Liver (tissue), 9 donors: Measurements from ENCODE around the gene STPG4. TPM values are rescaled to one million over a fixed set of nuclear protein-coding genes. Genes with fewer than 3 reads are reported as not detected.

Experiments used
- DNase-seq: peaks from one replicate; pipeline ENCODE4 v3.0.0-alpha.2; 2017; ENCODE audit warnings: low spot score
- H3K27ac ChIP-seq, 2 donors: one replicate each; pipeline ENCODE4 v1.7.0; 2013; ENCODE audit warnings: inconsistent platforms in 2 of 2, low read length in 2 of 2, control low read depth in 1 of 2, low read depth in 1 of 2, mild to moderate bottlenecking in 1 of 2
- H3K27me3 ChIP-seq, 4 donors: one replicate each; pipeline versions ENCODE4 v1.6.1 to v1.7.0; 2013; ENCODE audit warnings: low read length in 3 of 4, inconsistent platforms in 1 of 4, mild to moderate bottlenecking in 1 of 4, moderate library complexity in 1 of 4; ENCODE audit not compliant: control insufficient read depth in 4 of 4, insufficient read depth in 4 of 4
- H3K36me3 ChIP-seq, 4 donors: one replicate each; pipeline versions ENCODE4 v1.6.1 to v1.7.0; 2013; ENCODE audit warnings: low read length in 3 of 4, mild to moderate bottlenecking in 3 of 4, low read depth in 1 of 4, moderate library complexity in 1 of 4; ENCODE audit not compliant: control insufficient read depth in 4 of 4, insufficient read depth in 3 of 4
- H3K4me1 ChIP-seq, 4 donors: one replicate each; pipeline versions ENCODE4 v1.6.1 to v1.7.0; 2013; ENCODE audit warnings: low read length in 3 of 4, mild to moderate bottlenecking in 3 of 4, moderate library complexity in 1 of 4; ENCODE audit not compliant: control insufficient read depth in 4 of 4, insufficient read depth in 4 of 4
- H3K4me3 ChIP-seq, 3 donors: one replicate each; pipeline versions ENCODE4 v1.6.1 to v1.7.0; 2013; ENCODE audit warnings: low read length in 3 of 3, control low read depth in 1 of 3, low read depth in 1 of 3, mild to moderate bottlenecking in 1 of 3
- H3K9ac ChIP-seq, 2 donors: one replicate each; pipeline ENCODE4 v1.7.0; 2013; ENCODE audit warnings: low read length in 2 of 2, mild to moderate bottlenecking in 2 of 2, moderate library complexity in 2 of 2, control low read depth in 1 of 2, low read depth in 1 of 2
- H3K9me3 ChIP-seq, 4 donors: one replicate each; pipeline versions ENCODE4 v1.6.1 to v1.7.0; 2013; ENCODE audit warnings: low read length in 3 of 4; ENCODE audit not compliant: control insufficient read depth in 4 of 4
- EGR1 ChIP-seq, 2 donors: IDR thresholded peaks; 2 replicates each; pipeline ENCODE4 v1.6.1; 2016 to 2018; ENCODE audit warnings: antibody characterized with exemption in 2 of 2, low read depth in 2 of 2
- FOXA1 ChIP-seq: IDR thresholded peaks from 2 replicates; pipeline ENCODE4 v1.6.1; 2016; ENCODE audit warnings: antibody characterized with exemption
- GABPA ChIP-seq, 2 donors: IDR thresholded peaks in 1 of 2; conservative IDR thresholded peaks in 1 of 2; 2 replicates each; pipeline ENCODE4 v1.6.1; 2016; ENCODE audit warnings: antibody characterized with exemption in 2 of 2, mild to moderate bottlenecking in 1 of 2, moderate library complexity in 1 of 2
- HNF4A ChIP-seq, 2 donors: conservative IDR thresholded peaks; 2 replicates each; pipeline ENCODE4 v1.6.1; 2016; ENCODE audit warnings: antibody characterized with exemption in 2 of 2, mild to moderate bottlenecking in 2 of 2
- HNF4G ChIP-seq: IDR thresholded peaks from 2 replicates; pipeline ENCODE4 v1.6.1; 2016; ENCODE audit warnings: antibody characterized with exemption
- JUND ChIP-seq, 2 donors: IDR thresholded peaks; 2 replicates each; pipeline ENCODE4 v1.6.1; 2016; ENCODE audit warnings: antibody characterized with exemption in 2 of 2
- NR2F2 ChIP-seq: IDR thresholded peaks from 2 replicates; pipeline ENCODE4 v1.6.1; 2016; ENCODE audit warnings: antibody characterized with exemption
- RAD21 ChIP-seq, 2 donors: IDR thresholded peaks; 2 replicates each; pipeline ENCODE4 v1.6.1; 2016; ENCODE audit warnings: antibody characterized with exemption in 2 of 2, mild to moderate bottlenecking in 2 of 2
- RXRA ChIP-seq, 2 donors: IDR thresholded peaks; 2 replicates each; pipeline ENCODE4 v1.6.1; 2017 to 2018; ENCODE audit warnings: antibody characterized with exemption in 2 of 2, mild to moderate bottlenecking in 1 of 2
- SP1 ChIP-seq: IDR thresholded peaks from 2 replicates; pipeline ENCODE4 v1.6.1; 2018; ENCODE audit warnings: antibody characterized with exemption, mild to moderate bottlenecking
- TAF1 ChIP-seq: conservative IDR thresholded peaks from 2 replicates; pipeline ENCODE4 v1.6.1; 2016; ENCODE audit warnings: antibody characterized with exemption, mild to moderate bottlenecking
- YY1 ChIP-seq: IDR thresholded peaks from 2 replicates; pipeline ENCODE4 v1.6.1; 2016; ENCODE audit warnings: antibody characterized with exemption, mild to moderate bottlenecking
- WGBS: extraction: QIAGEN DNeasy Blood & Tissue Kit; methylation state at CpG from one replicate; pipeline ENCODE4 v1.1.7; 2013; 5-methylcytosine and 5-hydroxymethylcytosine counted together
- polyA plus RNA-seq, 2 donors: library from polyadenylated mRNA; stranded (reverse) in 1 of 2; unstranded in 1 of 2; fragments of 200-250 nt in 1 of 2; fragments of >200 nt in 1 of 2; fragmentation: Nextera tagmentation in 1 of 2; extraction: Ambion mirVana in 1 of 2; gene quantifications; one replicate each; pipeline versions ENCODE4 v1.2.1 to v1.2.3, GENCODE V29; 2013 to 2015
- total RNA-seq, 2 donors: library from RNA; depleted of rRNA; stranded (reverse); fragments of >200 nt; gene quantifications; one replicate each; pipeline ENCODE4 v1.2.3, GENCODE V29; 2014
- TF ChIP-seq, protein P1 (sequence below): fragments of 150-350 bp; IDR thresholded peaks from 2 replicates; pipeline ENCODE4 v1.5.1; 2017; ENCODE audit warnings: improper control_type of control experiment, low read depth, low read length; ENCODE audit not compliant: missing input control
- TF ChIP-seq, protein P2 (sequence below): IDR thresholded peaks from 2 replicates; pipeline ENCODE4 v1.6.1; 2016; ENCODE audit warnings: antibody characterized with exemption
- TF ChIP-seq, protein P3 (sequence below): IDR thresholded peaks from 2 replicates; pipeline ENCODE4 v1.6.1; 2016; ENCODE audit warnings: antibody characterized with exemption
- donor health status: healthy.
- donor health status: healthy.
- donor health status: healthy.
- donor health status: healthy.
- donor health status: healthy.

Gene STPG4, protein sequence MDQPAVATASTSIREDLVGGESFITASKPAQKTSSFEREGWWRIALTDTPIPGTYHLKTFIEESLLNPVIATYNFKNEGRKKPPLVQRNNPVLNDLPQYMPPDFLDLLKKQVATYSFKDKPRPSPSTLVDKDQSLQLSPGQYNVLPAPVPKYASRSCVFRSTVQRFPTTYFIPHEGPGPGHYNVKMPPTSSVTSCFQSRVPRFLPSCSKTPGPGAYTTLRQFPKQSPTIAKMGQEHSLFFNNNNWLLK
- under 1 TPM in 1 of 2 donors, not detected in 1; 0.25 TPM for total RNA-seq
- polyA plus RNA-seq = not detected

DNA sequence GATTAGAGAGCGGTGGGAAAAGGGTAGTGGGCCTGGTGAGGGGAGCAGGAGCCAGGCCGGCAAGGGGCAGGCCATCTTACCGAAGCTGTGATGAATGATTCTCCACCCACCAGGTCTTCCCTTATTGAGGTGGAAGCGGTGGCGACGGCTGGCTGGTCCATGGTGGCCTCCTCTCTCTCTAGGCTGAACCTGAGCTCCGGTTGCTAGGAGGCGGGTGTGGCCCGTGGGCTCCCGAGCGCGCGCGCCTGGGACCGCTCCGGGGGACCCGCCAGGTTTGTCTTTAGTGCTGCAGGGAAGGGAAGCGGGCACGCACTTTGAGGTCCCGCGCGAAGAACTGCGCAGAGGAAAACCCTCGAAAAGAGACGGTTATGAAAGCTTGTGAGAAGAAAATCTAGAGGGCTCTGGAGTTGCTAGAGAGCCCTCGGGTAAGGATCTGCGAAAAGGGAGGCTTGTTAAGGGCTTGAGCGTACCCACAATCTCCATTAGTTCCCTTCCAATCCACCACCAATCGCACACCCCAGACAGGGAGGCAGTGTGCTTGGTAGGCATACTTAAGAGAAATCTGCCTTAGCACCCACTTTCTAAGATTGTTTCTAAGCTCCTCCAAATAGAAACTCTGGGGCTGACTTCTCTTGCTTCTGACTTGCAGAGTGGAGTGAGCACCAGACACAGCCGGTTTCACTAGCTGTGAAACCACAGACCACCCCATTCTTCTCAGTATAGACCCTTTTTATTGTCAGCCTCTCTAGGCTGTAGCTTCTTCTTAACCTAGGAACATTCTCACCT is at the start of gene STPG4:
STPG4 (minus strand) TSS at position 218 of the 786 bp plus-strand sequence; CDS start at position 161, 57 bp downstream.
- H3K36me3 ChIP-seq = peaks cover 0 to 15% (median 8%) of the 10 kb centered on the region in 4 donors
- peaks cover 3 to 8% (median 5%) of the 10 kb centered on the region in 4 donors for H3K4me1 ChIP-seq
- 93% methylated on average over 30 of the region's 30 CpGs for WGBS
- no peak for DNase-seq
- no peak within 1 kb of the TSS for H3K9ac ChIP-seq
- no peak within 1 kb of the TSS for H3K27ac ChIP-seq
- no peaks in the 10 kb centered on the region for H3K27me3 ChIP-seq
- no peaks in the 10 kb centered on the region for H3K9me3 ChIP-seq
- TF ChIP-seq RXRA (IDR thresholded peaks at IDR 0.05) (no peak), NR2F2 (no peak), YY1 (no peak), GABPA (IDR thresholded peaks at IDR 0.05 in 1 of 2, conservative IDR thresholded peaks at IDR 0.05 in 1 of 2) (no peak), FOXA1 (no peak), RAD21 (IDR thresholded peaks at IDR 0.05) (no peak), SP1 (no peak), EGR1 (IDR thresholded peaks at IDR 0.05; ENCODE audit: low read depth in 2 of 2) (no peak), TAF1 (no peak), HNF4G (no peak)
- TF ChIP-seq, protein P1, sequence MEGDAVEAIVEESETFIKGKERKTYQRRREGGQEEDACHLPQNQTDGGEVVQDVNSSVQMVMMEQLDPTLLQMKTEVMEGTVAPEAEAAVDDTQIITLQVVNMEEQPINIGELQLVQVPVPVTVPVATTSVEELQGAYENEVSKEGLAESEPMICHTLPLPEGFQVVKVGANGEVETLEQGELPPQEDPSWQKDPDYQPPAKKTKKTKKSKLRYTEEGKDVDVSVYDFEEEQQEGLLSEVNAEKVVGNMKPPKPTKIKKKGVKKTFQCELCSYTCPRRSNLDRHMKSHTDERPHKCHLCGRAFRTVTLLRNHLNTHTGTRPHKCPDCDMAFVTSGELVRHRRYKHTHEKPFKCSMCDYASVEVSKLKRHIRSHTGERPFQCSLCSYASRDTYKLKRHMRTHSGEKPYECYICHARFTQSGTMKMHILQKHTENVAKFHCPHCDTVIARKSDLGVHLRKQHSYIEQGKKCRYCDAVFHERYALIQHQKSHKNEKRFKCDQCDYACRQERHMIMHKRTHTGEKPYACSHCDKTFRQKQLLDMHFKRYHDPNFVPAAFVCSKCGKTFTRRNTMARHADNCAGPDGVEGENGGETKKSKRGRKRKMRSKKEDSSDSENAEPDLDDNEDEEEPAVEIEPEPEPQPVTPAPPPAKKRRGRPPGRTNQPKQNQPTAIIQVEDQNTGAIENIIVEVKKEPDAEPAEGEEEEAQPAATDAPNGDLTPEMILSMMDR = no peak
- TF ChIP-seq, protein P2, sequence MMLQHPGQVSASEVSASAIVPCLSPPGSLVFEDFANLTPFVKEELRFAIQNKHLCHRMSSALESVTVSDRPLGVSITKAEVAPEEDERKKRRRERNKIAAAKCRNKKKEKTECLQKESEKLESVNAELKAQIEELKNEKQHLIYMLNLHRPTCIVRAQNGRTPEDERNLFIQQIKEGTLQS = no peak
- TF ChIP-seq, protein P3, sequence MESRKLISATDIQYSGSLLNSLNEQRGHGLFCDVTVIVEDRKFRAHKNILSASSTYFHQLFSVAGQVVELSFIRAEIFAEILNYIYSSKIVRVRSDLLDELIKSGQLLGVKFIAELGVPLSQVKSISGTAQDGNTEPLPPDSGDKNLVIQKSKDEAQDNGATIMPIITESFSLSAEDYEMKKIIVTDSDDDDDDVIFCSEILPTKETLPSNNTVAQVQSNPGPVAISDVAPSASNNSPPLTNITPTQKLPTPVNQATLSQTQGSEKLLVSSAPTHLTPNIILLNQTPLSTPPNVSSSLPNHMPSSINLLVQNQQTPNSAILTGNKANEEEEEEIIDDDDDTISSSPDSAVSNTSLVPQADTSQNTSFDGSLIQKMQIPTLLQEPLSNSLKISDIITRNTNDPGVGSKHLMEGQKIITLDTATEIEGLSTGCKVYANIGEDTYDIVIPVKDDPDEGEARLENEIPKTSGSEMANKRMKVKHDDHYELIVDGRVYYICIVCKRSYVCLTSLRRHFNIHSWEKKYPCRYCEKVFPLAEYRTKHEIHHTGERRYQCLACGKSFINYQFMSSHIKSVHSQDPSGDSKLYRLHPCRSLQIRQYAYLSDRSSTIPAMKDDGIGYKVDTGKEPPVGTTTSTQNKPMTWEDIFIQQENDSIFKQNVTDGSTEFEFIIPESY = no peak
- H3K4me3 ChIP-seq = no peak within 1 kb of the TSS

DNA sequence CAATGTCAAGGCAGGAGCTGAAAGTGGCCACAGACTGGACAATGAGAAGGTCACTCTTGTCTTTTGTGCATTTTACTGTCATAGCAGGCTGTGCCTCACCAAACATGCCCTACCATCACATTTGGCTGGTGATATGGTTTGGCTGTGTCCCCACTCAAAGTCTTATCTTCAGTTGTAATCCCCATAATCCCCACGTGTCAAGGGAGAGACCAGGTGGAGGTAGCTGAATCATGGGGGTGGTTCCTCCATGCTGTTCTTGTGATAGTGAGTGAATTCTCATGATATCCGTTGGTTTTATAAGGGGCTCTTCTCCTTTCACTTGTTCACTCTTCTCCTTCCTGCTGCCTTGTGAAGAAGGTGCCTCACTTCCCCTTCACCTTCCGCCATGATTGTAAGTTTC is 49.6 kb upstream of the STPG4 start:
- Histone ChIP-seq H3K27ac (no peak overlapping the region), H3K27me3 (no peaks in the 10 kb centered on the region), H3K36me3 (no peaks in the 10 kb centered on the region), H3K4me1 (peaks cover 0 to 4% (median 0%) of the 10 kb centered on the region in 4 donors), H3K9ac (no peak overlapping the region), H3K9me3 (no peaks in the 10 kb centered on the region), H3K4me3 (no peak overlapping the region)
- 86% methylated on average over 3 of the region's 3 CpGs for WGBS
- DNase-seq = no peak
- TF ChIP-seq, protein P1 = no peak
- no peak for TF ChIP-seq YY1
- no peak for TF ChIP-seq HNF4A (conservative IDR thresholded peaks at IDR 0.05)
- no peak for TF ChIP-seq NR2F2
- no peak for TF ChIP-seq JUND (IDR thresholded peaks at IDR 0.05)
- TF ChIP-seq GABPA (IDR thresholded peaks at IDR 0.05 in 1 of 2, conservative IDR thresholded peaks at IDR 0.05 in 1 of 2) = no peak
- no peak for TF ChIP-seq HNF4G
